Adrenal gland (tissue), 12 donors: ENCODE data around the gene MCOLN2. TPM values are rescaled to one million over a fixed set of nuclear protein-coding genes. Genes with fewer than 3 reads are reported as not detected.
"Not testable (repeated sequence)": the region's sequence is repeated elsewhere in the genome, so short reads cannot be mapped to it uniquely, and the experiment has no call there.

Source experiments
- DNase-seq, 7 donors: peaks; one replicate each; pipeline ENCODE4 v3.0.0-alpha.2; 2019 to 2020
- H3K27ac ChIP-seq, 5 donors: fragments of 200-600 bp; sonication (generic) in 4 of 5; 1 replicate in 3 of 5; 2 replicates in 2 of 5; pipeline versions ENCODE4 v1.5.1 to v1.8.0; 2016 to 2020; ENCODE audit warnings: mild to moderate bottlenecking in 1 of 5
- H3K27me3 ChIP-seq: fragments of 200-600 bp; 2 replicates; pipeline ENCODE4 v1.8.0; 2021
- H3K36me3 ChIP-seq, 2 donors: fragments of 200-600 bp; replicated peaks in 1 of 2; 1 replicate in 1 of 2; 2 replicates in 1 of 2; pipeline versions ENCODE4 v1.5.1 to v1.8.0; 2018 to 2022
- H3K4me1 ChIP-seq, 2 donors: fragments of 200-600 bp; replicated peaks in 1 of 2; 1 replicate in 1 of 2; 2 replicates in 1 of 2; pipeline versions ENCODE4 v1.5.1 to v1.8.0; 2018 to 2021
- H3K4me3 ChIP-seq, 4 donors: fragments of 200-600 bp; sonication (generic) in 3 of 4; one replicate each; pipeline ENCODE4 v1.5.1; 2016 to 2018
- H3K9me3 ChIP-seq, 3 donors: fragments of 200-600 bp; sonication (generic) in 1 of 3; replicated peaks in 1 of 3; 1 replicate in 2 of 3; 2 replicates in 1 of 3; pipeline versions ENCODE4 v1.5.1 to v1.8.0; 2016 to 2021
- CTCF ChIP-seq, 6 experiments: fragments of 450-650 bp in 4 of 6; fragments of 200-600 bp in 2 of 6; sonication (generic) in 1 of 6; IDR thresholded peaks; 1 replicate in 5 of 6; 2 replicates in 1 of 6; pipeline versions ENCODE4 v1.5.1 to v1.8.0; 2016 to 2021; ENCODE audit warnings: antibody characterized with exemption in 6 of 6, mild to moderate bottlenecking in 2 of 6, moderate library complexity in 1 of 6
- POLR2A ChIP-seq, 2 donors: fragments of 450-650 bp; IDR thresholded peaks; one replicate each; pipeline ENCODE4 v1.6.1; 2017; ENCODE audit warnings: antibody characterized with exemption in 2 of 2, mild to moderate bottlenecking in 2 of 2, moderate library complexity in 1 of 2
- WGBS, 4 donors: extraction: QIAGEN DNeasy Blood & Tissue Kit in 2 of 4; methylation state at CpG; one replicate each; pipeline versions ENCODE4 v1.1.5 to v1.1.7; 2013 to 2017; 5-methylcytosine and 5-hydroxymethylcytosine counted together
- intact Hi-C, 2 donors: fragments of 100-400 bp; cut with DNase I; formaldehyde crosslinking; loops; one replicate each; pipeline versions ENCODE4 v1.14.1 to v1.15.0; 2022 to 2023
- polyA plus RNA-seq, 3 donors: library from polyadenylated mRNA; stranded (reverse); fragments of 200-250 nt in 2 of 3; fragments of 350-450 nt in 1 of 3; fragmentation: Illumina TruSeq in 1 of 3; extraction: RNeasy Lipid Tissue Mini Kit (QIAGEN cat#74804) in 1 of 3; gene quantifications; one replicate each; pipeline ENCODE4 v1.2.3, GENCODE V29; 2013 to 2014
- total RNA-seq, 9 donors: library from RNA; depleted of rRNA in 4 of 9; stranded (reverse); fragments of >200 nt in 4 of 9; fragments of 120-200 nt in 1 of 9; fragmentation: NEBNext Ultra II Directional in 1 of 9; extraction: Animal tissue kit (Norgen Biotek cat#: 25700) in 1 of 9; gene quantifications; one replicate each; pipeline versions ENCODE4 v1.1.0 to v1.2.4, GENCODE V29; 2013 to 2023
- donor health status: healthy with polysubstance abuse.
- donor health status: Bipolar disorder and iron deficiency.
- donor health status: DM: yes; HTN: yes; CAD: no.
- donor health status: DM: no; HTN: no; CAD: no.
- donor health status: DM: no; HTN: no; CAD: no.
- donor health status: DM: yes; HTN: yes; CAD: no.

The MCOLN2 gene
- total and polyA plus RNA-seq, 12 donors = 0.89 to 40.1 (median 14.8) TPM

GRCh38 chr1:85024736-85025135, 27.8 kb upstream of the MCOLN2 start:
- Histone ChIP-seq H3K27me3 (no peaks in the 10 kb centered on the region), H3K4me1 (no peaks in the 10 kb centered on the region), H3K36me3 (no peaks in the 10 kb centered on the region), H3K4me3 (no peak overlapping the region), H3K27ac (no peak overlapping the region), H3K9me3 (no peaks in the 10 kb centered on the region)
- DNase-seq = no peak
- TF ChIP-seq POLR2A (IDR thresholded peaks at IDR 0.05) (no peak), CTCF (IDR thresholded peaks at IDR 0.05) (no peak)
- WGBS, 4 donors = 87 to 96% (median 91%) methylated on average over 3 of the region's 3 CpGs
- intact Hi-C loops = loop anchor here (5.0 kb wide), 1 partner anchor 82 kb away; no protein-coding TSS in a partner anchor

GRCh38 chr1:85022700-85023099, 25.8 kb upstream of the MCOLN2 start:
- Histone ChIP-seq H3K27ac (no peak overlapping the region), H3K4me1 (no peaks in the 10 kb centered on the region), H3K9me3 (no peaks in the 10 kb centered on the region), H3K27me3 (no peaks in the 10 kb centered on the region), H3K4me3 (no peak overlapping the region), H3K36me3 (no peaks in the 10 kb centered on the region)
- TF ChIP-seq CTCF (IDR thresholded peaks at IDR 0.05) = no peak
- no peak for TF ChIP-seq POLR2A (IDR thresholded peaks at IDR 0.05)
- no peak for DNase-seq
- intact Hi-C loops = loop anchor here in 1 of 2 donors (5.0 kb wide), 1 partner anchor 80 kb away; no protein-coding TSS in a partner anchor

- Histone ChIP-seq H3K36me3 (no peaks in the 10 kb centered on the region), H3K4me3 (no peak overlapping the region), H3K9me3 (no peaks in the 10 kb centered on the region), H3K27me3 (no peaks in the 10 kb centered on the region), H3K4me1 (no peaks in the 10 kb centered on the region), H3K27ac (no peak overlapping the region)
- no peak for DNase-seq
- 59 to 74% (median 66%) methylated on average over 4 of the region's 4 CpGs for WGBS, 4 donors
- intact Hi-C loops = loop anchor here in 1 of 2 donors (5.0 kb wide), 1 partner anchor 78 kb away; no protein-coding TSS in a partner anchor
- TF ChIP-seq CTCF (IDR thresholded peaks at IDR 0.05) (no peak), POLR2A (IDR thresholded peaks at IDR 0.05) (no peak)
Measured at GRCh38 chr1:85019994-85020393, 23.1 kb upstream of the MCOLN2 start.

- H3K4me1 ChIP-seq = no peaks in the 10 kb centered on the region
- intact Hi-C loops = no loop called here
- no peak overlapping the region for H3K27ac ChIP-seq
- WGBS, 4 donors = 90 to 94% (median 91%) methylated on average over 1 of the region's 1 CpG
- TF ChIP-seq POLR2A (IDR thresholded peaks at IDR 0.05) = no peak
- TF ChIP-seq CTCF (IDR thresholded peaks at IDR 0.05) = no peak
- DNase-seq = no peak
- H3K36me3 ChIP-seq = no peaks in the 10 kb centered on the region
- no peaks in the 10 kb centered on the region for H3K9me3 ChIP-seq
- H3K4me3 ChIP-seq = no peak overlapping the region
- no peaks in the 10 kb centered on the region for H3K27me3 ChIP-seq
Measured at GRCh38 chr1:85015826-85016225, 18.9 kb upstream of the MCOLN2 start.

GRCh38 chr1:85005641-85006040, 8.7 kb upstream of the MCOLN2 start:
- H3K36me3 ChIP-seq, H3K27me3 ChIP-seq, H3K4me3 ChIP-seq, H3K9me3 ChIP-seq, H3K27ac ChIP-seq, H3K4me1 ChIP-seq, intact Hi-C loops, DNase-seq: not testable (repeated sequence)
- 72 to 80% (median 79%) methylated on average over 1 of the region's 1 CpG for WGBS, 4 donors
